DMS53 treated with DMSO at 0.1 percent for 48 hours (cell line): Measurements from ENCODE around the gene MRPL10.

Experiments used
- DNase-seq: peaks from one replicate; lab custom pipeline; 2025; ENCODE audit not compliant: unreplicated experiment; lab: John Stamatoyannopoulos, UW

MRPL10 gene

DNA sequence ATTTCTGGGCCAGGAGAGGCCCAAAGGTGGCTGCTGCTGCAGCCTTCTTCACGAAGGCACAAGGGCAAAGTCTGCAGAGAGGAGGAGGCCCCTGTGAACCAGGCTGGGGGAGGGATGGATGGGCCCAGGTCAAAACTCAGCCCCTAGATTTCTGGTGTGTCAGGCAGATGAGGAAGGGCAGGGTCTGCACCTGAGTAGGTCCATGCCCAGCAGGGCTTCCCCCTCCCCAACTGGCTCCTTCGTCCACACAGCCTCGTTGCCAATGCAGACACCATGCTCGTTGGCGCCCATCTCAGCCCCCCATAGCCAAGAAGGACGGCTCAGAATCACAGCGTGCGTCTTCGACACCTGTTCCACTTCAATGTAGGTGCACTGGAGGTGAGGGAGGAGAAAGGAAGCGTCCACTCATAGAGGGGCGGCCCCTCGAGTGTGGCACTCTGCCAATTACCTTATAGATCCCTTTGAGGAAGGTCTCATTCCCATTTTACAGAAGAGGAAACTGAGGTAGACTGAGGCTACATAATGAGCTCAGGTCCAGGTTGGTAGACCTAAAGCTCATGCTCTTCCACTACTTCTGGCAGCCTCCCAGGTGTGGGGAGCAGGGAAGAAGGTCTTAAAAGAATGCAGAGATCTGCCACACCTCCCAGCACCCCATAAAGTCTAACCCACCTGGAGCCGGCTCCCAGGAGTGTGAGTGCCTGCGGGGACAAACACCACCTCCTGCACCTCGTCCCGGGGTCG, 8.8 kb upstream of the MRPL10 start:
- no peak for DNase-seq

DNA sequence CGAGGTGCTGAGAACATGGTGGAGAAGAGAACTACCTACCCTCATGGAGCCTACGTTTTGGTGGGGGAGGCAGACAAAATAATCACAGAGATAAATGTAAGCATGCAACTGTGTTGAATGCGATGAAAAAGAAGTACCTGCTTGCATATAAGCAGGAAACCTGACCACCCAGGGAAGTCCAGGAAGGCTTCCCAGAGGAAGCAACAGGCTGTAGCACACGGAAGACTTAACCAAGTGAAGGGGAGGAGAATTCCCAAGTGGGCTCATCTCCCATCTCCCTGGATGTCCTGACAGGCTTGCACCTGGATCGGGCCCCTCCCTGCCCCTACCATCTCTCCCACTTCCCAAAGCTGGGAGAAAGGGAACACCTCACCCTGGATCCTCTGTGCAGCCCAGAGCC, 7.7 kb upstream of the MRPL10 start:
- no peak for DNase-seq

DNA sequence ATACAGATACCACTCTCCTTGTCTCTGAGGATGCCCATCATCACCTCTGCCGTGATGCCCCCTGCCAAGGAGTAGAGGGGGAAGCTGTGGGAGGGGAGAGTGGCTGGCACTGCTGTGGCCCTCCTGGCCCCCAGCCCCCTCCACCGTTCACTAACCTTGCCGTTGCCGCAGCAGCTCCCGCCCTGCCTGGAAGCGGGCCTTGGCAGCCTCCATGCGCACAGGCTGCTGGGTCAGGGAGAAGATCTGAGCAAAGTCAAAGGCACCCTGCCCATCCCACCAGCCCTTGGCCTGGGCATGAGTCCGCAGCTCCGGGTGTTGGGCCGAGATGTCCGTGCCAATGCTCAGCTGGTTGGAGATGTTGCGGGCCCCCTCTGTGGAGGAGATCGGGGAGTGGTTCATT, 7.3 kb upstream of the MRPL10 start:
- DNase-seq = no peak

DNA sequence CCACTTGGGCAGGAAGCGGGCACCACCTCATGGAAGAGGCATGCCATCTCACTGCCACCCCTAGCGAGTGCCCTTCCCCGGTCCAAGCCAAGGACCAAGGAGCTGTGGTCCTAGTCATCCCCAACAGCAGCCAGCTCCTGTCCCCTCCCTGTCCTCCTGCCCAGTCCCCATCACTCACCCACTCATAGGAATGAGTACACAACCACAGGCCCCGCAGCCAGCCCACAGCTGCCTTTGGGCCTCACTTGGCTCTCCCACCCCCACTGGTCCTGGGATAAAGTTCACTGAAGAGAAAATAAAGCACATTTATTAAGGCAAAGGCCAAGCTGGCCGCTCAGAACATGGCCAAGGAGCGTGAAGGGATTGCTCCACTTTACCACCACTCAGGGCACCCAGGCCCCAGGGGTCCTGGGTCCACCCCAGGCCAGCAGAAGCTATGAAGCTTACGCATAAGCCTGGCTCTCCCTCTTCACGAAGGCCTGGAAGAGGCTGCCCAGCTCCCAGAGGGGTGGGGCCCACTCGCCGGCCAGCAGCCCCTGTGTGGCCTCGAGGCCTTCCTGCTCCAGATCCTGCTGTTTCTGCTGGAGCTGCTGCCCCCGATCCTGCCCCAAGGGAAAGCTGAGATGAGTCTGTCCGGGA, 6.2 kb upstream of the MRPL10 start:
- DNase-seq = no peak

DNA sequence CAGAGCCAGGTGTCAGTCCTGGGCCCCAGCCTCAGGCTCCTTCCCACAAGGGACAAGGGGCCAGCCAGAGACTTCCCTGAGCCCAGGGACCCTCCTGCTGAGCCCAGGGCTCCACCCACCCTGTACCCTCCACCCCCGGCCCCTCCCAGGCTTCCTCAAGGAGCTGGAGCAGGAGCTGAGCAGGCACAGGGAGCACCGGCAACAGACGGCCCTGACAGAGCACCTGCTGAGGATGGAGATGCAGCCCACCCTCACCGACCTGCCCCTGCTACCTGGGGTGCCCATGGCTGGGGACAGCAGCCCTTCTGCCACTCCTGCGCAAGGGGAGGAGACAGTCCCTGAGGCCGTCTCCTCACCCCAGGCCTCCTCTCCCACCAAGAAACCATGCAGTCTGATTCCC, 5.3 kb upstream of the MRPL10 start:
- no peak for DNase-seq

- no peak for DNase-seq
These were observed 3.4 kb upstream of the MRPL10 start for GRCh38 chr17:47834756-47835155.

- no peak for DNase-seq
These were observed 590 bp upstream of the MRPL10 start for GRCh38 chr17:47831934-47832327.

GRCh38 chr17:47830396-47831002, 842 bp downstream of the MRPL10 start:
- no peak for DNase-seq

DNA sequence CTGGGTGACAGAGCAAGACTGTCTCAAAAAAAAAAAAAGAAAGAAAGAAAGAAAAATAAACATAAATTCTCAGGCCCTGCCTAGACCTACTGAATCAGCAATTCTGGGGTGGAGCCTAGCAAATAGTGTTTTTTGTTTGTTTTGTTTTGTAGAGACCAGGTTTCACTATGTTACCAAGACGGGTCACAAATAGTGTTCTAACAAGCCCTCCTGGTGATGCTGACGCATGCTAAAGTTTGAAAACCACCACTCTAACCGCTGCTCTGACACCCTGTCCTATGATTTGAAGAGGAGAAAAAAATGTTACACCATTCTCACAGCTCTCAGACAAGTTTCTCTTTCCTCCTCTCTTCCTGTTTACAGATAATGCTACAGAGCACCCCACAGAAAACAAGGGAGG, 1.5 kb downstream of the MRPL10 start:
- no peak for DNase-seq

GRCh38 chr17:47823519-47823918, 7.8 kb downstream of the MRPL10 start:
- no peak for DNase-seq

DNA sequence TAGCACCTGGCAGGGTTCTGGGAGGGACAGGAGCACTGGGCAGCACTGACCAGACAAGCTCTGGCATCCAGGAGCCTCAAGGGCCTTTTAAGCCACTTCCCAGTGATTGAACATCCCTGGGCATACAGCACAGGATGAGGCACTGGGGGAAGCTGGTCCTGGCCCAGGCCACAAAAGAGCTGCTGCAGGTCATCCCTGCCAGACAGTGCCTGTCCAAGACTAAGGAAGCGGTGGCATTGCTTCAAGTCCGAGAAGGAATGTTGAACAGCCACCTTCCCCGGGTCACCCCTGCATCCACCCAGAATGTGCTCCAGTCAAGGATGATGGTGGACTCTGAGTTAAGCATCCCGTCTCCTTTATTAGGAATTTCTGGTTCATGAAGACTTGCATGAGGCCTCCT, 8.6 kb downstream of the MRPL10 start:
- no peak for DNase-seq

- DNase-seq = peak; percentile 90
These were observed 9.6 kb downstream of the MRPL10 start, which contains the start of gene OSBPL7 for GRCh38 chr17:47821424-47822391. Gene OSBPL7 (minus strand): TSS chr17:47821794. CDS start chr17:47820278, 1,516 bp downstream.

GRCh38 chr17:47821031-47821423, 10.3 kb downstream of the MRPL10 start:
- DNase-seq = no peak

DNA sequence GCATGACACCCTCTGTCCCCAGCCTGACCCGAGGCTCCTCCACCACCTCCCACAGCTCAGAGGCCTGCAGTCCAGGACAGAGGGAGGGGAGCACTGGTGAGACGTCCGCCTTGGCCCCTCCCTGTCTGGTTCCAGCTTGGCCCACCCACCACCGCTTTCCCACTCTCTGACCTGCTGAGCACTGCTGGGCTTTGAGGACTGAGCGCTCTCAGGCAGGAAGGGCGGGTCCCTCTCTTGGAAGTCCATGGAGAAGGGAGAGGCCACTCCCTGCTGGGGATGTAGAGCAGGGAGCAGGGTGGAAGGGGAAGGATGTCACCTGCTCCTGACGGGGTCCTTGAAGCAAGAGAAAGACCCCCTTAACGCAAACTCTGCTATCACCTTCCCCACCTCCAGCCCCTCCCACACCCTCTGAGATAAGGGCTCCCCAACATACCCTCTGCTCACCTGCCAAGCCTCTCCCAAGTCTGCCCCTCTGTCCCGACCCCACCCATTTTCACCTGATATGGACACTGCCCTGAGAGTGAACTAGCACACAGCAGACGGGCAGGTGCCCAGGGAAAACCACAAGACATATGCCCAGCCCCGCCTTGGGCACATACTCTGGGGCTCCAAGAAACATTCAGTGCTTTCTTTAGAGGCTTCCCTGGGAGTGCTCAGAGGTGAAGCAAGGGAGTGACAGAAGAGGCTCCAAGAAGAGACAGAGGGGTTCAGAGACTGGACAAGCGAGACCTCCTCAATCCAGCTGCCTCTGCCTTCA, 11.1 kb downstream of the MRPL10 start:
- no peak for DNase-seq

DNA sequence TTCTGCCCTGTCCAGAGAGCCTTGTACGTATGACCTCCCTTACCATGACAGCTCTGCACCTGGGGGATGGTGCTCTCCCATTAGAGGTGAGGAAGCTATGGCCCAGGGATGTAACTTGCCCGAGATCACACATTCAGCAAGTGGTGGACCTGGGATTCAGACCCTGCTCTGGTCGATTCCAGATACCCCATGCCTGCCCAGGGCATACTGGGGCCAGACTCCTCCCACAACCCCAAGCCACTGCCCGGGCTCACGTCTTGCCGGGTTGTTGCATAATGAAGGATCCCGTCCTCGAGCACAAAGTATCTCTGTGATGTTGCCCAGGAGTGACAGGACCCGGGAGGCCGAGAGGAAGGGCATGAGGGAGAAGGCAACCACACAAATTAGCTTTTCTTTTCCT, 11.9 kb downstream of the MRPL10 start:
- DNase-seq = no peak

GRCh38 chr17:47818002-47818695, 13.2 kb downstream of the MRPL10 start:
- no peak for DNase-seq

- no peak for DNase-seq
These were observed 14.4 kb downstream of the MRPL10 start for GRCh38 chr17:47816947-47817346.

DNA sequence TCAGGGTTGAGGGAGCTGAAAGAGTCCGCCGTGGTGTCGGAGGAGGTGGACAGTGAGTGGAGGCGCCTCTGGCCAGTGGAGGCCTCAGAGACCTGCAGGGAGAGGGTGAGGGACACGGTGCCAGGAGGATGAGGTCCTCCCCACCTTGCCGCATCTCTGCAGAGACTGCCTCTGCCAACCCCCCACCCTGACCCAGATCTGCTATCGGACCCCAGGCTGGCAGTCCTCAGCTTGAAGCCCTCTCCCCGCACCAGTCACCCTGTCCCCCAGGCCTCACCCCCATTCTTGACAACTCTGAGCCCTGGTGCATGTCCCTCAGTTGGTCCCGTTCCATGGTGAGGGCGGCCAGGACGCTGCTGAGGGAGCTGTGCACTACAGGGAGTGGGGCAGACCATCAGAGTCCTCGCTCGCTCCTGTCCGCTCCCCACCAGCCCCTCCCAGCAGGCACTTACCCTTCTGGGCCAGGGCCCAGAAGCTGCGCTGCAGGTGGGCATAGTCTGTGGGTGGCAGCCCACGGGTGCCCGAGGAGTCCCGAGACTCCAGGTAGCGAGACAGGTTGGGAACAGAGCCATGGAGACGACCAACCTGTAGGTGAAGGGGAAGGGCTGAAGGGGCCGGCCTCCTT, 15.1 kb downstream of the MRPL10 start:
- no peak for DNase-seq

DNA sequence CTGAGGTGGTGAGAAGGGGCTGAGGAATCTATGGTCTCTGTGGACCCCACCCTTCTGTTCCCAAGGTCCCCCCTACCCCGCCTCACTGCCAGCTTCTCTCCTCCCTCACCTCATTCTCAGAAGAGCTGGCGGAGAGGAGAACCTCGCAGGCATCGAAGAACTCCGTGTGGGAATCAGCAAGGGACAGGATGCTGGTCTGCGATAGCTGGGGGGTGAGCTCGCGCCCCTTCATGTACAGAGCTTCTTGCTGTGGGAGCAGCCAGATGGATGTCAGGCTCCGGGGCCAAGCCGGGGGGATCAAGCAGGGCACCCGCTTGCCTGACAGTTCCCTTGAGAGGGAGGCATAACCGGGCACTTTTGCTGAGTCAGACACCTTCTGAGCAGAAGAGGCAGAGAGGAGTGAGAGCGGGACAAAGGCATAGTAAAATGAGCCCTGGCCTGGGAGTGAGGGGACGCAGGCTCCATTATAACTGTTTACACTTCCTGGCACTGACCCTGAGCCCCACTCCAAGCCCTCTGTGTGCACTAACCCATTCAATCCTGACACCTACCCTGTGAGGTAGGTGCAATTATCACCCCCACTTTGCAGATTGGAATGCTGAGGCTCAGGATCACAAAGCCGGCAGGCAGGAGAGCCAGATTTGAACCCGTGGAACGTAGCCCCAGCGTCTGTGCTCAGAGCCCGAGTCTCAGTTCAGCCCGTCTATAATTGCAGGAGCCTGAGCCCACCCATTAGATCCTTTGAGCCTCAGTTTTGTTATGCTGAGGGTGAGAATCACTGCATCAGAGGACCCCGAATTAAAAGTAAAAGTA, 16.0 kb downstream of the MRPL10 start:
- no peak for DNase-seq
